Measurements from ENCODE around the gene OGFRL1. TPM values are rescaled to one million over a fixed set of nuclear protein-coding genes. Genes with fewer than 3 reads are reported as not detected.

The OGFRL1 gene
- total RNA-seq, 4 donors from 2014 or later: 49.3 to 72.2 (median 60.8) TPM

DNA sequence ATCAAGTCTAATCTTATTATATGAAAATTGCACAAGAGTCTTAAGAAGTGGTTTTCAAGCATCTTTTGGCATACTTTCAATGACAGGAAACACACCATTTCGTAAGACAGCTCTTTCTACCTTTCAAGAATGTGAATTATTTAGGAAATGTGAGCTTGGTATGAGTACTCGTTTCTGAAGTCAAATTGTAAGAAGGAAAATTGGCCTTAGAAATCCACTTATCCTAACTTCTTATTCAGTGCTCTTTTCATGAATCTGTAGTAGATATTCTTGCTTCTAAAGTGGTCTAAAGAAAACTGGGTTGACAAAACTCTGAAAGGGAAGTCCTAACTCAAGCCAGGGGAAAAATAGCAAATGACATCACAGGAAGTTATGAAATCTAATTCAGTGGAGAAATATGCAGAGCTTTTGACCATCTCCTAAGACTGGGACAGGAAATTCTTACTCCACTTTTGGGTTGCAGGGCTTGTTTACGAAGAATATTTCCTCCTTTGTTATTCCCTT is 38.5 kb upstream of the OGFRL1 start:
- TF ChIP-seq, protein P1, sequence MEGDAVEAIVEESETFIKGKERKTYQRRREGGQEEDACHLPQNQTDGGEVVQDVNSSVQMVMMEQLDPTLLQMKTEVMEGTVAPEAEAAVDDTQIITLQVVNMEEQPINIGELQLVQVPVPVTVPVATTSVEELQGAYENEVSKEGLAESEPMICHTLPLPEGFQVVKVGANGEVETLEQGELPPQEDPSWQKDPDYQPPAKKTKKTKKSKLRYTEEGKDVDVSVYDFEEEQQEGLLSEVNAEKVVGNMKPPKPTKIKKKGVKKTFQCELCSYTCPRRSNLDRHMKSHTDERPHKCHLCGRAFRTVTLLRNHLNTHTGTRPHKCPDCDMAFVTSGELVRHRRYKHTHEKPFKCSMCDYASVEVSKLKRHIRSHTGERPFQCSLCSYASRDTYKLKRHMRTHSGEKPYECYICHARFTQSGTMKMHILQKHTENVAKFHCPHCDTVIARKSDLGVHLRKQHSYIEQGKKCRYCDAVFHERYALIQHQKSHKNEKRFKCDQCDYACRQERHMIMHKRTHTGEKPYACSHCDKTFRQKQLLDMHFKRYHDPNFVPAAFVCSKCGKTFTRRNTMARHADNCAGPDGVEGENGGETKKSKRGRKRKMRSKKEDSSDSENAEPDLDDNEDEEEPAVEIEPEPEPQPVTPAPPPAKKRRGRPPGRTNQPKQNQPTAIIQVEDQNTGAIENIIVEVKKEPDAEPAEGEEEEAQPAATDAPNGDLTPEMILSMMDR (IDR thresholded peaks at IDR 0.05; ENCODE audit: low read depth): no peak

DNA sequence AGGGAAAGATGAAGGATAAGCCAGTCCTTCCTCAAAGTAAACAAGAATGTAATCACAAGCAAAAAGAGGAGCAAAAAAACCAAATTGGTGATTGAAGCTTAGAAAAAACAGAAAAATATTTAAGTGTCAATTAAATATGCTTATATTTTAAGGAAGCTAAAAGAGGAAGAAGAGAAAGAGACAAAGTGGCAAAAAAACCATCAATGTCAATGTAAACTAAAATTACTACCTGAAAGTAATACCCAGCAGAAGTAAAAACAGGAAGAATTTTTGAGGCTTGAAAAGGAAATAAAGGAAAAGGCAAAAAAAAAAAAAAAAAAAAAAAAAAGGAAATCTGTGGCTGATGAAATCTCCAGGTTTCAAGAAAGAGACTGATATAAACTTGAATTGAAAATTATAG is 36.2 kb upstream of the OGFRL1 start:
- TF ChIP-seq, protein P1 (IDR thresholded peaks at IDR 0.05; ENCODE audit: low read depth): no peak

DNA sequence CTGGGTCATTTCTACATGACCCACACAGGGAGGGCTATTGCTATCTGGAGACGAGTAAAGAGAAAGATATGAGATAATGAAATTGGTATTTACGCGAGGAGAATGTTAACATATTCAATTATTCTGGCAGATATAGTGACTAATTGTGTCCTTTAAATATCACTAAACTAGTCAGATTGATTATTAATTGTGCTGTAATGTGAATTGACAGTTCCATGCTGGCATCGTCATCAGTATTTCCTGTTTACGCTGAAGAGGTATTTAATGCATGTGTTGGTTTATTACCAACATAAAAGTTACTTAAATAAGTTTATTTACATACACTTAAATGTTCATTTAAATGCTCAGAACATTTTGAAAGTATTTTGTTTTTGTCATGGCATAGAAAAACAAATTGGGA is 35.7 kb upstream of the OGFRL1 start:
- TF ChIP-seq, protein P1 (IDR thresholded peaks at IDR 0.05; ENCODE audit: low read depth): no peak

DNA sequence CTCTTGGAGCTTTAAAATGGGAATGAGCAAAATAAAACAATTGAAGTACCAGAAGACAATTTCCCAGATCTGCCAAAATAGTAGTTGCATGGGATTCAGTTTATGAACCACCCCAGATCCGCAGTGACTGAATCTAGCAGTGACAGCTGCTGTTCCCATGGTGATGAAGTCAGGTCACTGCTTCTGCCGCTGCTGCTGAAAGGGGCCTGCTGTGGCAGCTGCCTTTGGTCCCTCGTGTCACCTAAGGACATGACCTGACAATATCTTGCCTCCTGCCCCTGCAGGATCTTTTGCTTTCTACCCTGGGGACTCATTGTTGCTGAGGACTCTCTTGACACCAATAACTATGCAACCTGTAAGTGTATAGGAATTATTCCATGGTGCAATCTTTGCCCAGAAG is 34.3 kb upstream of the OGFRL1 start:
- TF ChIP-seq, protein P1 (IDR thresholded peaks at IDR 0.05; ENCODE audit: low read depth): no peak

DNA sequence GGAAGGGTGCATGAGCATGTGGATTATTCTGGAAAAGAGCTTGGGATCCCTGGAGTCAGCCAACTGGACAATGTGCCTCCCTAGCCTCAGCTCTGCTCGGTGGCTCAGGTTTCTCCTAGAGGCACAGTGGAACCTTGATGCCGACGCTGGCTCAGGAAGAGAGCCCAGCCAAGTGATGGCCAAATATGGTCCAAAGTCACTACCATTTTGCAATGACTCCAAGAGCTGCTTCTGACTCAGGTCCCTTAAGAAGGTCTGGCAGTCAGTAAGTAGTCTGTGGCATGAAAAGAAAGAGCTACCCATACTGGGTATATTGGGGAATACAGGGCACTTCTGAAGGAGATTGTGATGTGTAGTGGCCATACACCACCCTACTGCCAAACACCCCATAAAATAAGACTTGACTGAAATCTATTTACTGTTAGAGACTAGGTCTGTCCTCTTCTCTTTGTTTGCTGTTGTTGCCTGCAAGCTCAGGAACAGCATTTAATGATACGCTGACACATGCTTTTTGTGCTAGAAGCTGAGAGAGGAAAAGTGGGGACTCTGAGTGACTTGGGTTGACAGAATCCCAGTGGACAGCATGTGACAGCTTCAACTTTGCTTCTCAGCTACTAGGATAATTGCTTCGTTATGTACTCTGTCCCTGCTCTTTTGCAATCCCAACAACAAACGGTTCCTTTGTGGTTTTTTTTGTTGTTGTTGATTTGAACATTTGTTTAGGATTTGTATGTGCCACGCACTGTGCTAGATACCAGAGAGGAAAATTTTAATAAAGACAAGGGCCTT is 30.3 kb upstream of the OGFRL1 start:
- TF ChIP-seq, protein P1 (IDR thresholded peaks at IDR 0.05; ENCODE audit: low read depth): no peak

DNA sequence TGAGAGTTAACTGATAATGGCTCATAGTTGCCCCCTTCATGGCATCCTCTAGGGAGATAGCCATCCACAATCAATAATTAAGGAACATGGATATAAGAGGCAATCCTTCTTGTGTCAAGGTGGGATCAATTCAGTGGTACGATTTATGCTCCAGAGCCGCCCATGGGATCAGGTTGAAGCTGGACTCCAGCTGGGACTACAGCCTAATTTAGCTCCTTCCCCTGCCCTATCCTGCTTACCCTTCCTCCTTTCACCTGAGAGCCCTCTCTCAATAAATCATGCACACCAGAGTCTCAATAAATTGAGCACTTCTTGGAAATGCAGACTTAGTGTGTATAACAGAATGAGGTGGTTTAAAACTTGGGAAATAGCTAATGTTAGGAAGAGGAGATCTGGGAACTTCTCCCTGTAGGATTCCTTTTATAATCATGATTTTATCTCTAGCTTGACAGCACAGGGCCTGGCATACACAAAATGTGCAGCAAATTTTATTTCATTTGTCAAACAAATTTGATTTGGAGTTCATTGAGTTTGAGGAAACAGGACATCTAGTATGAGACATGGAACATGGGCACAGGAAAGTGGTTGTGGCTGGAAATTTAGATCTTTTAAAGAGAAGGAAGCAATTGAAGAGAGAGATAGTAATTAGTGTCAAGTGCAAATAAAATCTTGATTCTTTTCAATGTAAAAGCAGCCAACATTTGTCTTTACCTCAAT is 28.6 kb upstream of the OGFRL1 start:
- TF ChIP-seq, protein P1 (IDR thresholded peaks at IDR 0.05; ENCODE audit: low read depth): no peak

DNA sequence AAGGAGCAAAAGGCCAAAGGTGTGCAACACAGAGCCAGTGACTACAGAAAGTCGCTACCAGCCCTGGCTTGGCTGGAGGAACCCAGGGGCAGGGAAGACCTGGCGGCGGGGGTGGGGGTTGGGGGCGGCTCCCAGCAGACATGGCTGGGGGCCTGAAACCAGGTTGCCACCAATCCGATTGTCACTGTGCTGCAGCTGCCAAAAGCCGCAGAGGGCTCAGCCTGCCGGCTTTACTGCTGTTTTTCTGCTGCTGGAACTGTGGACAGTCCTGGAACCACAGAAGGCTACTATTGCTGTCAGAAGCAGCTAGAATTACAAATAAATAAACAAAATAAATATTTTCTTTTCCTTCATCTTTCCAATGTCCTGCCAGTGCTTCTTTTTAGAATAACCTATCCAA is 25.7 kb upstream of the OGFRL1 start:
- TF ChIP-seq, protein P1 (IDR thresholded peaks at IDR 0.05; ENCODE audit: low read depth): no peak
